ENCODE data around the gene MFRP. TPM values are rescaled to one million over a fixed set of nuclear protein-coding genes. Genes with fewer than 3 reads are reported as not detected.

MFRP gene
- total RNA-seq, 4 donors from 2014 or later = not detected

- DNase-seq (ENCODE audit: low spot score in 2 of 2) = no peak
- intact Hi-C loops (cut with DNase I; ENCODE audit: low total_unique reads) = no loop called here
- no peak overlapping the region for H3K4me3 ChIP-seq (ENCODE audit: low read depth, poor library complexity, severe bottlenecking)
- WGBS, 2 donors = 77 to 78% methylated on average over 11 of the region's 11 CpGs
- TF ChIP-seq POLR2A (IDR thresholded peaks at IDR 0.05) = no peak
- no peak for TF ChIP-seq CTCF (IDR thresholded peaks at IDR 0.05)
Measured at GRCh38 chr11:119309411-119309810, 37.1 kb downstream of the MFRP start.

- H3K4me3 ChIP-seq (ENCODE audit: low read depth, poor library complexity, severe bottlenecking) = no peak overlapping the region
- TF ChIP-seq CTCF (IDR thresholded peaks at IDR 0.05) = no peak
- TF ChIP-seq POLR2A (IDR thresholded peaks at IDR 0.05) = no peak
- WGBS, 2 donors = 83 to 87% methylated on average over 5 of the region's 5 CpGs
- no peak for DNase-seq (ENCODE audit: low spot score in 2 of 2)
- intact Hi-C loops (cut with DNase I; ENCODE audit: low total_unique reads) = no loop called here
Measured at GRCh38 chr11:119307974-119308373, 38.5 kb downstream of the MFRP start.

- WGBS, 2 donors = 69 to 81% methylated on average over 1 of the region's 1 CpG
- no peak overlapping the region for H3K4me3 ChIP-seq (ENCODE audit: low read depth, poor library complexity, severe bottlenecking)
- intact Hi-C loops (cut with DNase I; ENCODE audit: low total_unique reads) = no loop called here
- no peak for DNase-seq (ENCODE audit: low spot score in 2 of 2)
- TF ChIP-seq POLR2A (IDR thresholded peaks at IDR 0.05) (no peak), CTCF (IDR thresholded peaks at IDR 0.05) (no peak)
Measured at GRCh38 chr11:119307219-119307618, 39.3 kb downstream of the MFRP start.

GRCh38 chr11:119306373-119306890 lies 40.1 kb downstream of the MFRP start:
- WGBS, 2 donors = 70 to 84% methylated on average over 5 of the region's 5 CpGs
- intact Hi-C loops (cut with DNase I; ENCODE audit: low total_unique reads) = no loop called here
- no peak for DNase-seq (ENCODE audit: low spot score in 2 of 2)
- no peak for TF ChIP-seq CTCF (IDR thresholded peaks at IDR 0.05)
- TF ChIP-seq POLR2A (IDR thresholded peaks at IDR 0.05) = no peak
- H3K4me3 ChIP-seq (ENCODE audit: low read depth, poor library complexity, severe bottlenecking) = no peak overlapping the region

GRCh38 chr11:119305556-119306372 lies 40.7 kb downstream of the MFRP start:
- DNase-seq (ENCODE audit: low spot score in 2 of 2) = no peak
- WGBS, 2 donors = 88 to 90% methylated on average over 7 of the region's 7 CpGs
- no peak overlapping the region for H3K4me3 ChIP-seq (ENCODE audit: low read depth, poor library complexity, severe bottlenecking)
- no peak for TF ChIP-seq CTCF (IDR thresholded peaks at IDR 0.05)
- TF ChIP-seq POLR2A (IDR thresholded peaks at IDR 0.05) = no peak
- intact Hi-C loops (cut with DNase I; ENCODE audit: low total_unique reads) = no loop called here
